ENCODE measurements around the gene PTRH1. TPM values are rescaled to one million over a fixed set of nuclear protein-coding genes. Genes with fewer than 3 reads are reported as not detected.

Gene PTRH1
- total RNA-seq, 1 donor from 2014 or later: 9.3 TPM

GRCh38 chr9:127741831-127742434 lies 26.5 kb upstream of the PTRH1 start:
- intact Hi-C loops (cut with micrococcal nuclease): no loop called here

- intact Hi-C loops (cut with micrococcal nuclease): loop anchor here (10.0 kb wide), 1 partner anchor 515 kb away; no protein-coding TSS in a partner anchor
Measured at GRCh38 chr9:127739614-127740330, 24.3 kb upstream of the PTRH1 start.

- intact Hi-C loops (cut with micrococcal nuclease): loop anchor here (10.0 kb wide), 1 partner anchor 514 kb away; no protein-coding TSS in a partner anchor
Measured at GRCh38 chr9:127738666-127739065, 23.2 kb upstream of the PTRH1 start.

GRCh38 chr9:127735530-127736185 lies 20.2 kb upstream of the PTRH1 start:
- intact Hi-C loops (cut with micrococcal nuclease): loop anchor here (1.0 to 10.0 kb wide), 7 partner anchors 20 to 511 kb away; partner anchors contain the start of genes PTRH1 and ZNF79

GRCh38 chr9:127734747-127735529 lies 19.5 kb upstream of the PTRH1 start, which contains the start of gene TOR2A:
Gene TOR2A (minus strand): TSS chr9:127735294. CDS start chr9:127735270, 24 bp downstream.
- intact Hi-C loops (cut with micrococcal nuclease): loop anchor here (1.0 to 10.0 kb wide), 9 partner anchors 20 to 510 kb away; partner anchors contain the start of genes PTRH1 and ZNF79

GRCh38 chr9:127734247-127734746 lies 18.8 kb upstream of the PTRH1 start:
- intact Hi-C loops (cut with micrococcal nuclease): loop anchor here (1.0 to 10.0 kb wide), 4 partner anchors 144 to 509 kb away; no protein-coding TSS in a partner anchor

- intact Hi-C loops (cut with micrococcal nuclease): loop anchor here (1.0 to 10.0 kb wide), 4 partner anchors 143 to 509 kb away; no protein-coding TSS in a partner anchor
Measured at GRCh38 chr9:127733614-127734013, 18.2 kb upstream of the PTRH1 start.

- intact Hi-C loops (cut with micrococcal nuclease): loop anchor here (10.0 kb wide), 1 partner anchor 508 kb away; no protein-coding TSS in a partner anchor
Measured at GRCh38 chr9:127732444-127732843, 17.0 kb upstream of the PTRH1 start.

- intact Hi-C loops (cut with micrococcal nuclease): loop anchor here (10.0 kb wide), 1 partner anchor 507 kb away; no protein-coding TSS in a partner anchor
Measured at GRCh38 chr9:127731938-127732337, 16.5 kb upstream of the PTRH1 start.

- intact Hi-C loops (cut with micrococcal nuclease): loop anchor here (10.0 kb wide), 1 partner anchor 506 kb away; no protein-coding TSS in a partner anchor
Measured at GRCh38 chr9:127730799-127731410, 15.4 kb upstream of the PTRH1 start.

GRCh38 chr9:127730262-127730661 lies 14.8 kb upstream of the PTRH1 start:
- intact Hi-C loops (cut with micrococcal nuclease): loop anchor here (10.0 kb wide), 1 partner anchor 505 kb away; no protein-coding TSS in a partner anchor

GRCh38 chr9:127729522-127730256 lies 14.2 kb upstream of the PTRH1 start:
- intact Hi-C loops (cut with micrococcal nuclease): loop anchor here (10.0 kb wide), 1 partner anchor 505 kb away; no protein-coding TSS in a partner anchor

GRCh38 chr9:127728808-127729207 lies 13.3 kb upstream of the PTRH1 start:
- intact Hi-C loops (cut with micrococcal nuclease): no loop called here

- intact Hi-C loops (cut with micrococcal nuclease): no loop called here
Measured at GRCh38 chr9:127726871-127727270, 11.4 kb upstream of the PTRH1 start.

- intact Hi-C loops (cut with micrococcal nuclease): no loop called here
Measured at GRCh38 chr9:127724012-127724411, 8.5 kb upstream of the PTRH1 start.

GRCh38 chr9:127723444-127723843 lies 8.0 kb upstream of the PTRH1 start:
- intact Hi-C loops (cut with micrococcal nuclease): no loop called here

- intact Hi-C loops (cut with micrococcal nuclease): no loop called here
Measured at GRCh38 chr9:127723013-127723412, 7.5 kb upstream of the PTRH1 start.

- intact Hi-C loops (cut with micrococcal nuclease): no loop called here
Measured at GRCh38 chr9:127722055-127722745, 6.7 kb upstream of the PTRH1 start.

GRCh38 chr9:127721391-127721821 lies 5.9 kb upstream of the PTRH1 start:
- intact Hi-C loops (cut with micrococcal nuclease): no loop called here

Data from T-helper 2 cell treated with Interferon-gamma antibody and Interleukin-4, amounts not matched to agents 100 ng/mL and 5 ng/mL, for 36 hours (primary cell).